ENCODE measurements around the gene LPA.

DNA sequence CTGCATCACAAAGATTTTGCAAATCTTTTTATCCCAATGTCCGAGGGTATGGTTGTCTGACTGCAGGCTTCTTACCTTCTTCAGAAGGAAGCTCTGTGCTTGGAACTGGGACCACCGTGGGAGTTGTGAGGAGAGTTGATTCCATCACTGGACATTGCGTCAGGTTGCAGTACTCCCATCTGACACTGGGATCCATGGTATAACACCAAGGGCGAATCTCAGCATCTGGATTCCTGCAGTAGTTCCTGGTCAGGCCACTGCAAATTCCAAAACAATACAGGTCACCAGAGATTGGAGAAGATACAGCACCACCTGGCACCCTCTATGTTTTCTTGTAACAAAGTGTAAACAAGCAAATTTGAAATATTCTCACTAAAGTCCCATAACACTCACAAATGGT is 77.7 kb downstream of the LPA start:
- TF ChIP-seq POLR2A (IDR thresholded peaks at IDR 0.05; ENCODE audit: low read length) (no peak), GATA1 (IDR thresholded peaks at IDR 0.05; ENCODE audit: low read depth, low read length) (no peak)
